Upper lobe of left lung (tissue), 6 donors: ENCODE results near the gene ESPNL. TPM values are rescaled to one million over a fixed set of nuclear protein-coding genes. Genes with fewer than 3 reads are reported as not detected.

Source experiments
- ATAC-seq, 2 donors: fragments of 200-7000 bp; cut with Tn5 transposase; one replicate each; pipeline ENCODE4 v1.9.1; 2022; ENCODE audit warnings: mild to moderate bottlenecking in 2 of 2, moderate library complexity in 2 of 2; ENCODE audit not compliant: low FRiP score in 2 of 2
- DNase-seq, 2 donors: peaks; one replicate each; pipeline ENCODE4 v3.0.0-alpha.2; 2019 to 2020
- H3K27ac ChIP-seq, 4 donors: fragments of 200-600 bp; sonication (generic); one replicate each; pipeline ENCODE4 v1.5.1; 2016 to 2019
- H3K27me3 ChIP-seq, 4 donors: fragments of 200-600 bp; sonication (generic); one replicate each; pipeline ENCODE4 v1.5.1; 2017 to 2019
- H3K36me3 ChIP-seq, 4 donors: fragments of 200-600 bp; sonication (generic); one replicate each; pipeline ENCODE4 v1.5.1; 2016 to 2019
- H3K4me1 ChIP-seq, 4 donors: fragments of 200-600 bp; sonication (generic); one replicate each; pipeline ENCODE4 v1.5.1; 2018 to 2019
- H3K4me3 ChIP-seq, 4 donors: fragments of 200-600 bp; sonication (generic); one replicate each; pipeline ENCODE4 v1.5.1; 2017 to 2019; ENCODE audit warnings: mild to moderate bottlenecking in 2 of 4, moderate library complexity in 1 of 4
- H3K9me3 ChIP-seq, 4 donors: fragments of 200-600 bp; sonication (generic); one replicate each; pipeline ENCODE4 v1.5.1; 2018 to 2019
- CTCF ChIP-seq, 6 experiments: fragments of 450-650 bp in 4 of 6; fragments of 200-600 bp in 2 of 6; sonication (generic) in 2 of 6; IDR thresholded peaks; one replicate each; pipeline ENCODE4 v1.5.1; 2016 to 2019; ENCODE audit warnings: antibody characterized with exemption in 6 of 6
- EP300 ChIP-seq, 4 donors: sonication (generic); formaldehyde crosslinking; IDR thresholded peaks; one replicate each; pipeline ENCODE4 v1.5.1; 2017; ENCODE audit warnings: antibody characterized with exemption in 4 of 4, control low read depth in 2 of 4
- POLR2A ChIP-seq, 4 donors: fragments of 450-650 bp; IDR thresholded peaks; one replicate each; pipeline ENCODE4 v1.5.1; 2016 to 2017; ENCODE audit warnings: antibody characterized with exemption in 4 of 4, mild to moderate bottlenecking in 2 of 4
- POLR2AphosphoS5 ChIP-seq, 2 donors: sonication (generic); formaldehyde crosslinking; IDR thresholded peaks; one replicate each; pipeline ENCODE4 v1.5.1; 2017; ENCODE audit warnings: antibody characterized with exemption in 2 of 2
- WGBS, 2 donors: methylation state at CpG; one replicate each; pipeline ENCODE4 v1.1.5; 2017 to 2018; 5-methylcytosine and 5-hydroxymethylcytosine counted together
- total RNA-seq, 6 donors: library from RNA; depleted of rRNA in 4 of 6; stranded (reverse); fragments of >200 nt in 4 of 6; gene quantifications; one replicate each; pipeline versions ENCODE4 v1.1.0 to v1.2.1, GENCODE V29; 2016 to 2021
- donor health status: DM: no; HTN: no; CAD: no; lungs with moderate emphysema.
- donor health status: DM: no; HTN: yes; CAD: no; lungs with severe emphysema.

The ESPNL gene
- total RNA-seq, 6 donors from 2014 or later, result 0.10 to 3.1 (median 0.38) TPM; not detected in 2

- DNase-seq (peak in 1 of 2 donors; percentile 70), ATAC-seq (no peak)
- H3K4me1 ChIP-seq, result peaks cover 0 to 7% (median 3%) of the 10 kb centered on the region in 4 donors
- no peak overlapping the region for H3K27ac ChIP-seq
- TF ChIP-seq CTCF (IDR thresholded peaks at IDR 0.05) (no peak), POLR2A (IDR thresholded peaks at IDR 0.05) (no peak), EP300 (IDR thresholded peaks at IDR 0.05) (no peak), POLR2AphosphoS5 (IDR thresholded peaks at IDR 0.05) (no peak)
- no peaks in the 10 kb centered on the region for H3K9me3 ChIP-seq
- H3K36me3 ChIP-seq, result no peaks in the 10 kb centered on the region
- 77 to 79% methylated on average over 11 to 22 of the region's 22 CpGs for WGBS, 2 donors
- no peak overlapping the region for H3K4me3 ChIP-seq
- H3K27me3 ChIP-seq, result no peaks in the 10 kb centered on the region
Measured at GRCh38 chr2:238123218-238123971, 23.3 kb downstream of the ESPNL start.

- Histone ChIP-seq H3K27me3 (no peaks in the 10 kb centered on the region), H3K27ac (no peak overlapping the region), H3K9me3 (no peaks in the 10 kb centered on the region), H3K4me3 (no peak overlapping the region), H3K36me3 (no peaks in the 10 kb centered on the region), H3K4me1 (peaks cover 0 to 7% (median 3%) of the 10 kb centered on the region in 4 donors)
- 75 to 78% methylated on average over 6 to 14 of the region's 14 CpGs for WGBS, 2 donors
- DNase-seq (peak in 1 of 2 donors; percentile 58), ATAC-seq (no peak)
- TF ChIP-seq EP300 (IDR thresholded peaks at IDR 0.05), result no peak
- no peak for TF ChIP-seq POLR2A (IDR thresholded peaks at IDR 0.05)
- TF ChIP-seq POLR2AphosphoS5 (IDR thresholded peaks at IDR 0.05), result no peak
- TF ChIP-seq CTCF (IDR thresholded peaks at IDR 0.05), result no peak
Measured at GRCh38 chr2:238123991-238124470, 23.9 kb downstream of the ESPNL start.

GRCh38 chr2:238124488-238125126 is 24.5 kb downstream of the ESPNL start:
- no peak overlapping the region for H3K27ac ChIP-seq
- no peaks in the 10 kb centered on the region for H3K9me3 ChIP-seq
- no peaks in the 10 kb centered on the region for H3K36me3 ChIP-seq
- WGBS, 2 donors, result 82 to 89% methylated on average over 19 of the region's 19 CpGs
- TF ChIP-seq POLR2A (IDR thresholded peaks at IDR 0.05) (no peak), POLR2AphosphoS5 (IDR thresholded peaks at IDR 0.05) (no peak), CTCF (IDR thresholded peaks at IDR 0.05) (no peak), EP300 (IDR thresholded peaks at IDR 0.05) (no peak)
- H3K4me3 ChIP-seq, result no peak overlapping the region
- peaks cover 0 to 7% (median 3%) of the 10 kb centered on the region in 4 donors for H3K4me1 ChIP-seq
- H3K27me3 ChIP-seq, result no peaks in the 10 kb centered on the region
- DNase-seq (no peak), ATAC-seq (no peak)

- TF ChIP-seq EP300 (IDR thresholded peaks at IDR 0.05) (no peak), POLR2A (IDR thresholded peaks at IDR 0.05) (no peak), POLR2AphosphoS5 (IDR thresholded peaks at IDR 0.05) (no peak), CTCF (IDR thresholded peaks at IDR 0.05) (no peak)
- H3K36me3 ChIP-seq, result no peaks in the 10 kb centered on the region
- no peak for ATAC-seq
- H3K4me1 ChIP-seq, result peaks cover 0 to 7% (median 3%) of the 10 kb centered on the region in 4 donors
- no peak overlapping the region for H3K4me3 ChIP-seq
- H3K9me3 ChIP-seq, result no peaks in the 10 kb centered on the region
- peak in 1 of 2 donors; percentile 74 for DNase-seq
- 85 to 86% methylated on average over 9 to 20 of the region's 20 CpGs for WGBS, 2 donors
- no peaks in the 10 kb centered on the region for H3K27me3 ChIP-seq
- no peak overlapping the region for H3K27ac ChIP-seq
Measured at GRCh38 chr2:238125127-238125885, 25.2 kb downstream of the ESPNL start.
